ENCODE results near the gene PSMB2.
A peak's percentile ranks its signal among the peaks of the same experiment; 100 is the strongest.

Gene PSMB2

DNA sequence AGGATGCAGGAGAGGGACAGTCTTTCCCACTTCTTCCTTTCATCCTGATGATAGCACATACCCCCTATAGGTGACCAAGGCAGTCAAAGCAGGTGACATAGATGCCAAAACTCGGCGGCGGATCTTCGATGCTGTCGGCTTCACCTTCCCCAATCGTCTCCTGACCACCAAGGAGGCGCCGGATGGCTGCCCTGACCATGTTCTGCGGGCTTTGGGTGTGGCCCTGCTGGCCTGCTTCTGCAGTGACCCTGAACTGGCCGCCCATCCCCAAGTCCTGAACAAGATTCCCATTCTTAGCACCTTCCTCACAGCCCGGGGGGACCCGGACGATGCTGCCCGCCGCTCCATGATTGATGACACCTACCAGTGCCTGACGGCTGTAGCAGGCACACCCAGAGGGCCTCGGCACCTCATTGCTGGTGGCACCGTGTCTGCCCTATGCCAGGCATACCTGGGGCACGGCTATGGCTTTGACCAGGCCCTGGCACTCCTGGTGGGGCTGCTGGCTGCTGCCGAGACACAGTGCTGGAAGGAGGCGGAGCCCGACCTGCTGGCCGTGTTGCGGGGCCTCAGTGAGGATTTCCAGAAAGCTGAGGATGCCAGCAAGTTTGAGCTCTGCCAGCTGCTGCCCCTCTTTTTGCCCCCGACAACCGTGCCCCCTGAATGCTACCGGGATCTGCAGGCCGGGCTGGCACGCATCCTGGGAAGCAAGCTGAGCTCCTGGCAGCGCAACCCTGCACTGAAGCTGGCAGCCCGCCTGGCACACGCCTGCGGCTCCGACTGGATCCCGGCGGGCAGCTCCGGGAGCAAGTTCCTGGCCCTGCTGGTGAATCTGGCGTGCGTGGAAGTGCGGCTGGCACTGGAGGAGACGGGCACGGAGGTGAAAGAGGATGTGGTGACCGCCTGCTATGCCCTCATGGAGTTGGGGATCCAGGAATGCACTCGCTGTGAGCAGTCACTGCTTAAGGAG, 80.8 kb downstream of the PSMB2 start:
- Histone ChIP-seq H3K4me3 (ENCODE audit: insufficient read length, low read depth) (no peak overlapping the region), H3K4me1 (ENCODE audit: insufficient read depth, insufficient read length) (peaks cover 25% of the 10 kb centered on the region), H3K27me3 (ENCODE audit: insufficient read depth, insufficient read length) (no peaks in the 10 kb centered on the region), H3K9me3 (ENCODE audit: insufficient read depth, low read length) (no peaks in the 10 kb centered on the region), H3K9ac (ENCODE audit: insufficient read length, low read depth) (peak overlapping the region; percentile 12), H3K36me3 (ENCODE audit: insufficient read depth, insufficient read length, low read length) (peaks cover 65% of the 10 kb centered on the region)
- TF ChIP-seq SUZ12 (IDR thresholded peaks at IDR 0.05; ENCODE audit: extremely low read depth, insufficient read depth, insufficient read length) (no peak), ZNF274 (IDR thresholded peaks at IDR 0.05; ENCODE audit: low read depth, low read length) (no peak), YY1 (IDR thresholded peaks at IDR 0.05; ENCODE audit: insufficient read depth, insufficient read length) (no peak)
- DNase-seq (ENCODE audit: low read depth, low spot score): no peak

DNA sequence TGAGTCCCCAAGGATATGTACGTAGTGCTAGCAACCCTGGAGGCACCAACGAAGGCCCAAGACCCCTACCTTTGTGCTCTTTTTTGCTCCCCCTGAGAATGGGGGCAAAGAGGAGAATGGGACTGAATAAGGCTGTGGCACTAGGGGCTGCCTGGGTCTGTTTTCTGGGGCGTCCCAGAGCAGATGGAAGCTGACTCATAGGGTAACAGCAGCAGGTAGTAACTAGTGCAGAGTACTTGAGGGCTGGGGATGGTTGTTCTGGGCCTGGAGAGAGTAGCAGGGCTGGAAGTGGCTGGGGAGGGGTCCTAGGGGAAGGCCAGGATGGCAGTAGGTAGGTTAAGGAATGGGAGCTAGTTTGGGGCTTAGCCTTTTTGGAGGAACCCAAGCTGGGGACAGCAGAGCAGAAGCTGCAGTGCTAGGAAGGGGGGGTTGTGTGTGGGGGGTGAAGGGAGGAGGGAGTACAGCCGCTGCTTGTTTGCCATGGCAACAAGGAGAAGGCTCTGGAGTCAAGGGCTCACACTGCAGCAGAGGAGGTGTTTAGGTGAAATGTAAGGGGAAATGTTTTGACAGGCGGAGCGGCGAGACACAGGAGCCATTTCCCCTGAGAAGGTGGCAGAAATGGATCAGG, 81.9 kb downstream of the PSMB2 start:
- Histone ChIP-seq H3K9me3 (ENCODE audit: insufficient read depth, low read length) (no peaks in the 10 kb centered on the region), H3K4me1 (ENCODE audit: insufficient read depth, insufficient read length) (peaks cover 16% of the 10 kb centered on the region), H3K27me3 (ENCODE audit: insufficient read depth, insufficient read length) (no peaks in the 10 kb centered on the region), H3K4me3 (ENCODE audit: insufficient read length, low read depth) (peak overlapping the region; percentile 13), H3K9ac (ENCODE audit: insufficient read length, low read depth) (peak overlapping the region; percentile 39), H3K36me3 (ENCODE audit: insufficient read depth, insufficient read length, low read length) (peaks cover 54% of the 10 kb centered on the region)
- no peak for DNase-seq (ENCODE audit: low read depth, low spot score)
- TF ChIP-seq SUZ12 (IDR thresholded peaks at IDR 0.05; ENCODE audit: extremely low read depth, insufficient read depth, insufficient read length) (no peak), YY1 (IDR thresholded peaks at IDR 0.05; ENCODE audit: insufficient read depth, insufficient read length) (no peak), ZNF274 (IDR thresholded peaks at IDR 0.05; ENCODE audit: low read depth, low read length) (no peak)

DNA sequence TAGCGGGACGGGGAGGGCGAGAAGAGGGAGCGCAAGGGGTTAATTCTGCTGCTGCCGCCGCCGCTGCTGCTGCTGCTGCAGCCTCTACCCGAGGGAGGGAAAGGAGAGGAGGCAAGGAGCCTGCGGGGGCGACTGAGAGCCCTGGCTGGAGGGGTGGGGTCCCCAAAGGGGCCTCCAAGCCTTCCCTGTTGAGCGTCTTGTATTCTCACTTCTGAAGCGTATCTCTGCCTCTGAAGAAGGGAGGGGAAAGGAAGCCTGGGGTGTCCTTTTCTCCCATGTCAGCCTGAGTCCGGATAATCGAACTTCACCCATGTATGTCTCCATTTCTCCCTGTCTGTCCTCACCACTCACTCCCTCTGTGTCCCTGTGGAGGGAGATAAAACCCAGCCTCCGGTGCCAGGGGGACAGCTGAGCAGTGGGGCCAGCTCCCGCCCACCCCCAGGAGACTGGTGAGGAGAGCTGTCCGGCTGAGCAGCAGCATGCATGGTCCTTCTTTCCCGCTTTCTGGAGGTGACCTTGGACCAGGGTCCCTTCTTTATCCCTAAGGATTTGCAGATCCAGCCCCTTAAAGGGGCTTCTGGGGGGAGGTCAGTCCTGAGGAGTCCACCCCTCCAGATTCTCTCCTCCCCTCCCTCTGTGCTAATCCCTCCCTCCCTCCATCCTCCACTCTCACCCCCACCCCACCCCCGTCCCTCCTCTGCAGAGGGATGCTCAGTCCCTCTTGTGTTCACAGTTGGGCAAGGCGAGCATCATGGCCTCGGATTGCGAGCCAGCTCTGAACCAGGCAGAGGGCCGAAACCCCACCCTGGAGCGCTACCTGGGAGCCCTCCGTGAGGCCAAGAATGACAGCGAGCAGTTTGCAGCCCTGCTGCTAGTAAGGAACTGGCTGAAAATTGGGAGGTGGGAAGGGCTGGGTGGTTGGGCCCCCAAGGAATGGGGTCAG, 82.7 kb downstream of the PSMB2 start:
- peaks cover 54% of the 10 kb centered on the region for H3K36me3 ChIP-seq (ENCODE audit: insufficient read depth, insufficient read length, low read length)
- no peak for DNase-seq (ENCODE audit: low read depth, low spot score)
- H3K27me3 ChIP-seq (ENCODE audit: insufficient read depth, insufficient read length): no peaks in the 10 kb centered on the region
- H3K4me3 ChIP-seq (ENCODE audit: insufficient read length, low read depth): peak overlapping the region; percentile 89
- peaks cover 10% of the 10 kb centered on the region for H3K4me1 ChIP-seq (ENCODE audit: insufficient read depth, insufficient read length)
- H3K9me3 ChIP-seq (ENCODE audit: insufficient read depth, low read length): no peaks in the 10 kb centered on the region
- peak overlapping the region; percentile 98 for H3K9ac ChIP-seq (ENCODE audit: insufficient read length, low read depth)
- TF ChIP-seq ZNF274 (IDR thresholded peaks at IDR 0.05; ENCODE audit: low read depth, low read length) (no peak), SUZ12 (IDR thresholded peaks at IDR 0.05; ENCODE audit: extremely low read depth, insufficient read depth, insufficient read length) (no peak), YY1 (IDR thresholded peaks at IDR 0.05; ENCODE audit: insufficient read depth, insufficient read length) (no peak)

DNA sequence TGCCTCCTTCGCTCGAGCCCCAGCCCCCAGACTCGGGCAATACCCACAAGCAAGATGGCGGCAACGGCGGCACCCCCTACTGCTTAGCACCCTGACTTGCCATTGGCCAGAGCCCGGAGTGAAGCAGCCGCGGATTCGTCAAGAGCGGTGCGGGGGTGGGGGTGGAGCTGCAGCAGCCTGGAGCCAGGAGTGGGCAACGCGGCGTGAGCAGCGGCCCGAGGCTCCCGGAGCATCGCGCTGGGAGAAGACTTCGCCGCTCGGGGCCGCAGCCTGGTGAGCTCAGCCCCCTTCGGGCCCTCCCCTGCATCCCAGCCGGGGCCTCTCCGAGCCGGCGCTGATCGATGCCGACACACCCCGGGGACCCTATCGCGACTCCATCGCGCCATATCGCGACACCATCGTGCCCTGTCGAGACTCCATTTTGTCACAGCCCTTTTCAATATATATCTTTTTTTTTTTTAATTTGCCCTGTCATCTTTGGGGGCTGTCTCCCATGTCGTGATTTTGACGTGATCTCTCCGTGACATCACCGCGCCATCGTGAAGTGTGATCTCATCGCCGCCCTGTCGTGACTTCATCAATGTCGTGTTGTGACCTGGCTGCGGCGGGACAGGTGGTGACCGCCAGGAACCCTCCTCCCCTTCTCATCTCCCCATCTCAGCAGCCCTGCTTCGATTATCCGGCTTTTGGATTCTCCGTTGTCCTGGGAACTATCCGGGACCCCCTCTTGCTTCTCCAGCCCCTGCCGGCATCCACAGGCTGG, 83.5 kb downstream of the PSMB2 start, which contains the start of gene NCDN:
NCDN (plus strand) TSS at position 189 of the 763 bp plus-strand sequence; CDS start at position 581, 392 bp downstream.
- Histone ChIP-seq H3K4me1 (ENCODE audit: insufficient read depth, insufficient read length) (peaks cover 10% of the 10 kb centered on the region), H3K36me3 (ENCODE audit: insufficient read depth, insufficient read length, low read length) (peaks cover 54% of the 10 kb centered on the region), H3K9ac (ENCODE audit: insufficient read length, low read depth) (peak within 1 kb of the TSS; percentile 98), H3K9me3 (ENCODE audit: insufficient read depth, low read length) (no peaks in the 10 kb centered on the region), H3K4me3 (ENCODE audit: insufficient read length, low read depth) (peak within 1 kb of the TSS; percentile 89), H3K27me3 (ENCODE audit: insufficient read depth, insufficient read length) (no peaks in the 10 kb centered on the region)
- peak; percentile 99 for DNase-seq (ENCODE audit: low read depth, low spot score)
- TF ChIP-seq SUZ12 (IDR thresholded peaks at IDR 0.05; ENCODE audit: extremely low read depth, insufficient read depth, insufficient read length) (no peak), ZNF274 (IDR thresholded peaks at IDR 0.05; ENCODE audit: low read depth, low read length) (no peak), YY1 (IDR thresholded peaks at IDR 0.05; ENCODE audit: insufficient read depth, insufficient read length) (peak; percentile 98)

DNA sequence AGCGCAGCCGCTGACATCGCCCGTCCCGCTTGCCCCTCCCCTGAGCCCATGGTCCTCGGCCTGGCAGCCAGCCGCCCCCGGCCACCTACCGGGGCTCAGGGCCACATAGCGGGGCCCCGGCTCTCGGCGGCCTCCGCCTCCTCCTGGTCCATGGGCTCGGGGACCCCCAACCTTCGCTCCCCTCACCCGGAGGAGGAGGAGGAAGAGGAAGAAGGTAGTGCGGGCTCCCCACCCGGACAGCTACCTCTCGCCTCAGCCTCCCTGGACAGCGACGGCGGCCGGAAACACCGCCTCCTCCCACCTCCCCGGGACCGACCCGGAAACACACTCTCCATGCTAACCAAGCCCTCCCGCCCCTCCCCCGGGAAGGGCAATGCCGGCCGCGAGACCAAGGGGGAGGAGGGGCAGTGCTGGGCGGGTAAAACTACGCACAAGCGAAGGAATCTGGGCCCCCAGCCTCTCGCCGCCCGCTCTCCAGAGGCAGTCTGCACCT, 84.2 kb downstream of the PSMB2 start, which contains the start of gene KIAA0319L:
KIAA0319L (minus strand) TSS at position 286 of the 493 bp plus-strand sequence. CDS start 2,912 bp downstream, outside the sequence.
- H3K36me3 ChIP-seq (ENCODE audit: insufficient read depth, insufficient read length, low read length): peaks cover 54% of the 10 kb centered on the region
- peaks cover 10% of the 10 kb centered on the region for H3K4me1 ChIP-seq (ENCODE audit: insufficient read depth, insufficient read length)
- H3K9ac ChIP-seq (ENCODE audit: insufficient read length, low read depth): peak within 1 kb of the TSS; percentile 98
- H3K9me3 ChIP-seq (ENCODE audit: insufficient read depth, low read length): no peaks in the 10 kb centered on the region
- no peak for DNase-seq (ENCODE audit: low read depth, low spot score)
- no peaks in the 10 kb centered on the region for H3K27me3 ChIP-seq (ENCODE audit: insufficient read depth, insufficient read length)
- peak within 1 kb of the TSS; percentile 89 for H3K4me3 ChIP-seq (ENCODE audit: insufficient read length, low read depth)
- TF ChIP-seq ZNF274 (IDR thresholded peaks at IDR 0.05; ENCODE audit: low read depth, low read length) (no peak), YY1 (IDR thresholded peaks at IDR 0.05; ENCODE audit: insufficient read depth, insufficient read length) (no peak), SUZ12 (IDR thresholded peaks at IDR 0.05; ENCODE audit: extremely low read depth, insufficient read depth, insufficient read length) (no peak)

Measured in NT2/D1 (cell line).